ENCODE data around the gene F2R.

Gene F2R

DNA sequence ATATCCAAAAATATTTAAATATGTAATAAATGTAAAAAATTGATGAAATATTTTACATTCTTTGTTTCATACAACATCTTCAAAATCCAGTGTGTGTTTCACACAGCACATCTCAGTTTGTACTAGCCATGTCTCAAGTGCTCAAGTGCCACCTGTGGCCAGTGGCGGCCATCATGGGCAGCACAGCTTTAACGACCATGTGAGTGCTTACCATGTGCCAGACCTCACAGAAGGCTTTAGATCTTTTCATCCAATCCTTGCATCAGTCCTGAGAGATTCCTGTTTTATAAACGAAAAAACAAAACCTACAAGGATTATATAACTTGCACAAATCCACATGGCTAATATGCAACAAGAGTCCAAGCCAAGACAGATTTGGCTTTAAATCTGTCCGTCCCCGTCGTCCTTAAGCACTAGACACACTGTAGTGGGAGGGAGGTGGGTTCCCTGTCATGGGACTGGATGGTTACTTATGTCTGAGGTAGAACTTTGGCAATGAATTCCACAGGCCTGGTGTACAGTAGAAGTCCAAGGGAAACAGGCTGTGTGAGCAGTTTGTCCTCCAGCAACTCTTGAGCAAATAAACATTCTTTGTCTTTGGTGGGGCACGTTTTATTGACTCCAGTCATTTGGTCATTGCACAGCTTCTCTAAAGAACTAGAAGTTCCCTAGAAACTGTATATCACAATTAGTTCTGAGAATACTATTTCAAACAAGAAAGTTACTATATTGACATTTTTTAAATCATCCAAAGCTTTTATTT is 25.0 kb upstream of the F2R start:
- no peak for DNase-seq

DNA sequence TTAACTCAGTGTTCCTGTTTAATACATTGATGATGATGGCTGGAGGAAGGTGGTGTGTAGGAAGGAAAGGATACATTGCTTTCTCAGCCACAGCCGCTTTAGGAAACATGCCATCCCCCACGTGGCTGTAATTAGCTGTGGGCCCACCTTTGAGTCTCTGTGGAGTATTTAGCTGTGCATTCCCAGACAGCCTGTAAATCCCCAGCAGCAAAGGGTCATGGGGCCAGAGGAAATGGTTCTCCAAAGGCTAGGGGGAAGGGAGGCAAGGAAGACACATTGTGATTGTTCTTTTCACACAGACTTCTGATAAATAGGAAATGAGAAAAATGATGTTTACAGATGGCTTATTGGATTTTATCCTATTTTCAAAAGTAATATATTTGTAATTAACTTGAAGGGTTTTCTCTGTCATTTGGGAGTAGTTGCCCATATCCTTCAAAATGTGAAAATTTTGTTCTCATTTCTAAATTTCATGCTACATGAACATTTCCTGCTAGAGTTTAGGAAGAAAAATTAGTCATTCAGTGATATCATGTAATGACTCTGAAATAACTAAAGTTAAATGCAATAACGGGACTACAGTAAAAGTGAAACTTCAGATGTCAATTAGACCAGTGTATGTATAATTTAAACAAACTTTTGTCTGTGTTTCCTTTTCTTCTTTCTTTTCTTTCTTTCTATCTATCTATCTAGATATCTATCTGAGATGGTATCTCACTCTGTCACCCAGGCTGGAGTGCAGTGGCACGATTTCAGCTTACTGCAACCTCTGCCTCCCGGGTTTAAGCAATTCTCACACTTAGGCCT is 24.3 kb upstream of the F2R start:
- no peak for DNase-seq

- DNase-seq: no peak
These were observed 23.7 kb upstream of the F2R start for GRCh38 chr5:76692274-76692540.

DNA sequence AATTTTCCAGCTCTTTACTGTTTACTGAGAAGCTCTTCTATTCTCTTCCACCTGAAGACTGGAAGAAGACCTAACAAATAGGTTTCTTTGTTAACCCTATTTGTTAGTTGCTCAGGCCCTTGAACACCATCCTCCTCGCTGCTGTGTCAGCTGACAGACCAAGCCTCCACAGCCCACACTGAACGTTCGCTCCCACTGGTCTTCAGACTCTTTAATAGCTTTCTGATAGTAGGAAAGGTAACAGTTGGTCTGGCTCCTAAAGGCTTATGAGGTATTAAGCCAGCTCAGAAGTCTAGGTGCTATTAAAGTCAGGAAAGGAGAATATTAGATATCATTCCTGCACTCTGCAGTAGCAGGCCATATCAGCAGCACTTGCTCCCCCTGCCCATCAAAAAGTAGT is 23.3 kb upstream of the F2R start:
- no peak for DNase-seq

DNA sequence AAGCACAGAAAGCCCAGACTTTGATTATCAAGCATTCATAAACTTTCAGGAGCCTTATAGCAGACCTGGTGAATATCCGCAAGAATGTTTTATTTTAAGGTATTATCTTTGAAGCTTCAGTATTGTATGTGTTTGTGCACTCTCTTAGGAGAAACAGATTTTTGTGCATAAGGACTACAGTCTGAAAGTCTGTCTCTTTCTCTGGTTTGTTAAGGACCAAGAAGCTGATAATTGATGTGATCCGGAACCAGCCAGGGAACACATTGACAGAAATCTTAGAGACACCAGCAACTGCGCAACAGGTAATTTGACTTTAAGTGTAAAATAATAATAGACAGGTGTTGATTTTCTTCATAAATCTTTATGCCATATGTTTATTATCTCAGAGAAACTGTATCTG is 22.8 kb upstream of the F2R start:
- no peak for DNase-seq

- DNase-seq: no peak
These were observed 21.6 kb upstream of the F2R start for GRCh38 chr5:76694317-76694716.

DNA sequence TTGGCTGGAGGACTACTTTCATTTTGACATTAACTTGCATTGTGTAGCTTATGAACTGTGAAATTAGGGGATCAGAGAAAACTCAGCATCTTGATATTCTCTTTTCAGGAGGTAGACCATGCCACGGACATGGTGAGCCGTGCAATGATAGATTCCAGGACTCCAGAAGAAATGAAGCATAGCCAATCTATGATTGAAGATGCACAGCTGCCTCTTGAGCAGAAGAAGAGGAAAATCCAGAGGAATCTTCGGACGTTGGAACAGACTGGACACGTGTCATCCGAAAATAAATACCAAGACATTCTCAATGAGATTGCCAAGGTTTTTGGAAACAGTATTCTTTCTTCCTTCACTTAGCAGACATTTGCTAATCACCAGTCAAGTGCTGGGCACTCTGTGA is 20.6 kb upstream of the F2R start:
- DNase-seq: no peak

- DNase-seq: no peak
These were observed 19.7 kb upstream of the F2R start for GRCh38 chr5:76696251-76696650.

DNA sequence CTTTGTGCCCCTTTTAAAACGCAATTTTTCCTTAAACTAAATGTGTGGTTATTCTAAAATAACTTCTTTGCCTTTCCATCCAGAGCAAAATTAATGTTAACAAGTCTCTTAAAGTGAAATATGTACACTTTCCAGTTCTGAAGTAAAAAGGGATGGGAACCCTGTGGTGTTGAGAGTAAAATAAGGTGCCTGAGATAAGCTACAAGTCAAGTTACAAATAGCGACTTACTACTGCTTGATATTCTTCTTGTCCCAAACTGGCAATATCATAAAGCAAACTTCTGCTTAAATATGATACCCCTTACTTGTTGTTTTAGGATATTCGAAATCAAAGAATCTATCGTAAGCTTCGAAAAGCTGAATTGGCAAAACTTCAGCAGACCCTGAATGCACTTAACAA is 18.3 kb upstream of the F2R start:
- no peak for DNase-seq

GRCh38 chr5:76700571-76700970 is 15.4 kb upstream of the F2R start:
- no peak for DNase-seq

GRCh38 chr5:76701298-76701697 is 14.6 kb upstream of the F2R start:
- DNase-seq: no peak

- no peak for DNase-seq
These were observed 12.2 kb upstream of the F2R start for GRCh38 chr5:76703707-76704106.

- DNase-seq: no peak
These were observed 11.7 kb upstream of the F2R start for GRCh38 chr5:76704131-76704663.

DNA sequence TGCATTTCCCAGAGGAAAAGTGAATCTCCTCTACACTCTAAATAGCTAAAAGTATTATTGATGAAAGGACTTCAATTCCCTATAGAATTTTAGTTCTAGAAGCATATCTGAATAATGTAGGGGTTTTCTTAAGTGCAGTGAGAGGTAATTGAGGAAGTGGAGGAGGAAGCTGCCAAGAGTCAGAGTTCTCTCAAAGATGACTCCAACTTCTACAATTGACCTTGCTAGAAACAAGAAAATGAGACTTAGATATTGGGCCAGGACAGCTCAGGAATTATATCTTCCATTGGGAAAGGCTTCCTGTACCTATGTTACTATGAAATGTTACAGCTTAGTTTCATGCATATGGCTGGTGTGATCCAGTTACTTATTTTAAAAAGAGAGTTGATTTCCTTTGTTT is 10.4 kb upstream of the F2R start:
- DNase-seq: no peak

DNA sequence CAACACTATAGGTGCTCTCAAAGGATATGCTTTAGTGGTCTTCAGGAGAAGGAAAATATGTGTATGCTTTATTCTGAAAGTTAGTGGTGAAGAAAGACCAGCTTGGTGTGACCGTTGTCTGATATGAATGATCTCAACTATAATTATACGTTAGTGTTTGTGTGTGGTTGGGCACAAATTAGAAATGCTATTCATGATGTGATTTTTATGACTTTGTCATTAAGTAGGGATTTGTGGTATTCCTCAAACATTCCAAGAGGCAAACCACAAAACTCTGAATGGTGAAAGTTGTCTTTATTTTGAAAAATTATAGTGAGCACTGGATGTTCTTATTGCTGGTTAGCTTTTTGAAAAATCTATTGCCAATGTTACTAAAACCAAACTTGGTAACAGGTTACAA is 6.2 kb upstream of the F2R start:
- DNase-seq: no peak

- no peak for DNase-seq
These were observed 4.9 kb upstream of the F2R start for GRCh38 chr5:76710991-76711390.

DNA sequence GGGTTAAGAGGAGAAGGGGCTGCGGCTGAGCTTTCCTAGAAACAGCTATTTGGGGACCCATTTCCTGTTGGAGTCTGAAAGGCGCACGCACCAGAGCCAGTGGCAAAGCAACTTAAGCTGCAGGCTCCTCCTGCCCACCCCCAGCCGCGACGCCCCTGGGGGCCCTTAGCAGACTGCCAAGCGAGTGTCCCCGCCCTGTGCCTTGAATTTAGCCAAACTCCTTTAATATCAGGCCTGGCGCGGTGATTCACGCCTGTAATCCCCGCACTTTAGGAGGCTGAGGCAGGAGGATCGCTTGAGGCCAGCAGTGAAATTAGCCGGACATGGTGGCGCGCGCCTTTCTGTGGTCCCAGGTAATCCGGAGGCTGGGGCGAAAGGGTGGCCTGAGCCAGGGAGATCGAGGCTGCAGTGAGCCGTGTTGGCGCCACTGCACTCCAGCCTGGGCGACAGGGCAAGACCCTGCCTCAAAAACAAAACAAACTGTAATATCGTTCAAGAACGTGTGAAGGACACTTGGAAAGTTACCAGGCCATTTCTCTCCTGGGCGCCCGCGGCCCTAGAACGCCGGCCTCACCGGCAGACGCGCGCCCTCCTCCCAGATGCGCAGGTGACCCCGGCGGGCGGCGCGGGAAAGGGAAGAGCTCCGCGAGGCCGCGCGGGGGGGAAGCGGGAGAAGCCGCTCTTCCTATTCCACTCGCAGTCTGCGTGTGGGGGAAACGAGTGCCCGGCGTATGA is 1.0 kb upstream of the F2R start:
- no peak for DNase-seq

- no peak for DNase-seq
These were observed 515 bp upstream of the F2R start for GRCh38 chr5:76715486-76715735.

GRCh38 chr5:76716456-76717157 is 681 bp downstream of the F2R start:
- DNase-seq: no peak

DNA sequence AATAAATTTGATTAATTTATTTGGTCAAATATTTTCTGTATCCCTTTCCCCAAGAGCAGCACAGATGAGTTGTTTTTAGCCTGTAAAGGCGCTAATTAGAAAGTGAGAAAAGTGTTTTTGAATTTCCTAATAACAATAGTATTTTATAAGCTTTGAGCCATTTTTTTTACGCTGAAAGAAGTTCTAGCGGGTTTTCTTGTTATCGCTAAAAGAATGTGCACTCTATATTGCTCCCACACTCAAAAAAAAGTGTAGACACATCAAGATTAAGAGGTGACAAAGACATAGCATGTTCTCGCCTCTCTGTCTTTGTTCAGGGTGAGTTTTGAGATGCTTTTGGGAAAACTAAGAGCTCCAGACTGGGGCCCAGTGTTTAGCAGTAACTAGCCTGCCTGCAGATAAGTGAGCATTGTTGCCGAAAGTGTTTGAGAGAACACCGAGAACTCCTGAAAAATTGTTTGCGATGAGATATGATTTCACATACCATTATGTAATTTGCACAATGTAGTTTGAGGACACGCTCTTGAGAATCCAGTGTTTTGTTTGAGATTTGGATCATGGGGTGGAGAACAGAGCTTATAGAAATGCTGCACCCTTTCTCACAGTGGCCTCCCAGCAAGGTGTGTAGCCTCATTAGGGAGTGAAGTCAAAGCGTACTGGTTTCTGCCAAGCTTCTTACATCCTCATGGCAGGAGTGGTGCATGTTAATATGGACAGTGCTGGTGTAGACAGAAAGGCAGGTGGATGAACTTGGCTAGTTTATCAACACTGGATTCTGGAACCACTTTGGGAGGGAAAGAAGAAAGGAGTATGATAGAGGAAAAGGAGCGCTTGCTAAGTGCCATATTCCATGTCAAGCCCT is 1.5 kb downstream of the F2R start:
- DNase-seq: no peak

- DNase-seq: no peak
These were observed 2.5 kb downstream of the F2R start for GRCh38 chr5:76718381-76718832.

GRCh38 chr5:76718880-76719279 is 3.0 kb downstream of the F2R start:
- DNase-seq: no peak
